IPS-18c (cell line): ENCODE measurements around the gene NAA20.
A peak's percentile ranks its signal among the peaks of the same experiment; 100 is the strongest.

Experiments
- H3K4me3 ChIP-seq: 2 replicates; pipeline ENCODE4 v1.7.0; 2013; ENCODE audit warnings: low read depth, mild to moderate bottlenecking, low read length, moderate library complexity; ENCODE audit not compliant: insufficient read depth
- H3K9me3 ChIP-seq: one replicate; pipeline ENCODE4 v1.6.1; 2013; ENCODE audit warnings: mild to moderate bottlenecking, low read length, moderate library complexity; ENCODE audit not compliant: control insufficient read depth, insufficient read depth

NAA20 gene

GRCh38 chr20:20017001-20017843 lies at the start of gene NAA20:
Gene NAA20 (plus strand): TSS chr20:20017362. CDS start chr20:20017397, 35 bp downstream.
- Histone ChIP-seq H3K4me3 (peak within 1 kb of the TSS; percentile 84), H3K9me3 (no peaks in the 10 kb centered on the region)

GRCh38 chr20:19967445-19967844 lies 49.7 kb upstream of the NAA20 start:
- no peaks in the 10 kb centered on the region for H3K9me3 ChIP-seq
- H3K4me3 ChIP-seq: no peak overlapping the region

GRCh38 chr20:19968028-19968427 lies 49.1 kb upstream of the NAA20 start:
- no peaks in the 10 kb centered on the region for H3K9me3 ChIP-seq
- H3K4me3 ChIP-seq: no peak overlapping the region

GRCh38 chr20:19968466-19969073 lies 48.6 kb upstream of the NAA20 start:
- Histone ChIP-seq H3K9me3 (no peaks in the 10 kb centered on the region), H3K4me3 (no peak overlapping the region)

- no peak overlapping the region for H3K4me3 ChIP-seq
- H3K9me3 ChIP-seq: no peaks in the 10 kb centered on the region
Measured at GRCh38 chr20:19969106-19969505, 48.1 kb upstream of the NAA20 start.

- no peak overlapping the region for H3K4me3 ChIP-seq
Measured at GRCh38 chr20:19969507-19970255, 47.5 kb upstream of the NAA20 start.

GRCh38 chr20:19970256-19970765 lies 46.9 kb upstream of the NAA20 start:
- H3K4me3 ChIP-seq: no peak overlapping the region
- no peaks in the 10 kb centered on the region for H3K9me3 ChIP-seq

More at GRCh38 chr20:19969507-19970255, 47.5 kb upstream of the NAA20 start:
- H3K9me3 ChIP-seq: no peaks in the 10 kb centered on the region

- H3K9me3 ChIP-seq: no peaks in the 10 kb centered on the region
- H3K4me3 ChIP-seq: no peak overlapping the region
Measured at GRCh38 chr20:19971116-19971515, 46.0 kb upstream of the NAA20 start.

GRCh38 chr20:19973961-19974629 lies 43.1 kb upstream of the NAA20 start:
- Histone ChIP-seq H3K4me3 (no peak overlapping the region), H3K9me3 (no peaks in the 10 kb centered on the region)

GRCh38 chr20:19974630-19975435 lies 42.3 kb upstream of the NAA20 start:
- Histone ChIP-seq H3K9me3 (no peaks in the 10 kb centered on the region), H3K4me3 (no peak overlapping the region)

- Histone ChIP-seq H3K9me3 (no peaks in the 10 kb centered on the region), H3K4me3 (no peak overlapping the region)
Measured at GRCh38 chr20:19975436-19975799, 41.7 kb upstream of the NAA20 start.

GRCh38 chr20:19975901-19976300 lies 41.3 kb upstream of the NAA20 start:
- Histone ChIP-seq H3K9me3 (peaks cover 2% of the 10 kb centered on the region), H3K4me3 (no peak overlapping the region)

- Histone ChIP-seq H3K4me3 (no peak overlapping the region), H3K9me3 (peaks cover 2% of the 10 kb centered on the region)
Measured at GRCh38 chr20:19976595-19977372, 40.4 kb upstream of the NAA20 start.

- Histone ChIP-seq H3K9me3 (peaks cover 2% of the 10 kb centered on the region), H3K4me3 (no peak overlapping the region)
Measured at GRCh38 chr20:19977373-19977770, 39.8 kb upstream of the NAA20 start.

GRCh38 chr20:19978511-19979210 lies 38.5 kb upstream of the NAA20 start:
- Histone ChIP-seq H3K4me3 (no peak overlapping the region), H3K9me3 (peaks cover 2% of the 10 kb centered on the region)
